RWPE2 (cell line): ENCODE measurements around the gene EXOSC10.

Experiments used
- ATAC-seq: fragments of 200-7000 bp; cut with Tn5 transposase; 3 replicates; pipeline ENCODE4 v1.9.1; 2021; ENCODE audit warnings: low read depth
- DNase-seq: peaks from one replicate; pipeline ENCODE4 v3.0.0-alpha.2; 2020; ENCODE audit warnings: low spot score
- H3K27ac ChIP-seq: fragments of 450-650 bp; 2 replicates; pipeline ENCODE4 v1.5.1; 2017; ENCODE audit warnings: mild to moderate bottlenecking; ENCODE audit not compliant: poor library complexity, severe bottlenecking
- H3K27me3 ChIP-seq: fragments of 250-450 bp; sonication (Bioruptor Pico); 2 replicates; pipeline ENCODE4 v1.5.1; 2021; ENCODE audit warnings: mild to moderate bottlenecking, moderate library complexity; ENCODE audit not compliant: insufficient read depth, poor library complexity, severe bottlenecking
- H3K36me3 ChIP-seq: fragments of 250-450 bp; sonication (Bioruptor Pico); 2 replicates; pipeline ENCODE4 v1.5.1; 2020; ENCODE audit warnings: low read depth, mild to moderate bottlenecking, moderate library complexity
- H3K4me1 ChIP-seq: fragments of 250-450 bp; sonication (Bioruptor Pico); 2 replicates; pipeline ENCODE4 v1.5.1; 2021; ENCODE audit warnings: mild to moderate bottlenecking, moderate library complexity; ENCODE audit not compliant: insufficient read depth, poor library complexity, severe bottlenecking
- H3K4me3 ChIP-seq: fragments of 250-450 bp; sonication (Bioruptor Pico); 2 replicates; pipeline ENCODE4 v1.5.1; 2021; ENCODE audit warnings: mild to moderate bottlenecking, moderate library complexity; ENCODE audit not compliant: severe bottlenecking
- H3K9me3 ChIP-seq: fragments of 250-450 bp; sonication (Bioruptor Pico); 2 replicates; pipeline ENCODE4 v1.5.1; 2021; ENCODE audit warnings: mild to moderate bottlenecking, moderate library complexity; ENCODE audit not compliant: severe bottlenecking
- CTCF ChIP-seq: fragments of 450-650 bp; IDR thresholded peaks from one replicate; pipeline ENCODE4 v1.5.1; 2017; ENCODE audit warnings: mild to moderate bottlenecking, moderate library complexity; ENCODE audit not compliant: poor library complexity, severe bottlenecking

EXOSC10 gene

GRCh38 chr1:11129649-11130390, 30.2 kb upstream of the EXOSC10 start:
- Histone ChIP-seq H3K36me3 (peaks cover 74% of the 10 kb centered on the region), H3K4me3 (no peak overlapping the region), H3K27ac (no peak overlapping the region), H3K4me1 (peaks cover 9% of the 10 kb centered on the region), H3K27me3 (no peaks in the 10 kb centered on the region), H3K9me3 (no peaks in the 10 kb centered on the region)
- DNase-seq (no peak), ATAC-seq (no peak)
- TF ChIP-seq CTCF = no peak

- no peak for ATAC-seq
- Histone ChIP-seq H3K36me3 (peaks cover 75% of the 10 kb centered on the region), H3K27me3 (no peaks in the 10 kb centered on the region), H3K4me3 (no peak overlapping the region), H3K27ac (no peak overlapping the region), H3K4me1 (no peaks in the 10 kb centered on the region), H3K9me3 (no peaks in the 10 kb centered on the region)
- no peak for DNase-seq
- TF ChIP-seq CTCF = no peak
These were observed 26.9 kb upstream of the EXOSC10 start for GRCh38 chr1:11126569-11126968.

- no peak for TF ChIP-seq CTCF
- Histone ChIP-seq H3K36me3 (peaks cover 78% of the 10 kb centered on the region), H3K27ac (no peak overlapping the region), H3K27me3 (no peaks in the 10 kb centered on the region), H3K4me3 (no peak overlapping the region), H3K9me3 (no peaks in the 10 kb centered on the region), H3K4me1 (no peaks in the 10 kb centered on the region)
- ATAC-seq (no peak), DNase-seq (no peak)
These were observed 26.3 kb upstream of the EXOSC10 start for GRCh38 chr1:11125931-11126330.

GRCh38 chr1:11124965-11125364, 25.3 kb upstream of the EXOSC10 start:
- Histone ChIP-seq H3K4me1 (no peaks in the 10 kb centered on the region), H3K9me3 (no peaks in the 10 kb centered on the region), H3K4me3 (no peak overlapping the region), H3K27me3 (no peaks in the 10 kb centered on the region), H3K36me3 (peaks cover 73% of the 10 kb centered on the region), H3K27ac (no peak overlapping the region)
- DNase-seq (no peak), ATAC-seq (no peak)
- no peak for TF ChIP-seq CTCF

- no peaks in the 10 kb centered on the region for H3K4me1 ChIP-seq
- TF ChIP-seq CTCF = no peak
- no peak overlapping the region for H3K4me3 ChIP-seq
- no peak overlapping the region for H3K27ac ChIP-seq
- ATAC-seq = no peak
- H3K27me3 ChIP-seq = no peaks in the 10 kb centered on the region
- peaks cover 65% of the 10 kb centered on the region for H3K36me3 ChIP-seq
- H3K9me3 ChIP-seq = no peaks in the 10 kb centered on the region
- DNase-seq = no peak
These were observed 16.6 kb upstream of the EXOSC10 start for GRCh38 chr1:11116318-11116717.
